GM19463 (cell line): ENCODE results near the gene ZNF865.

Experiments used
- ATAC-seq: cut with Tn5 transposase; IDR thresholded peaks from one replicate; pipeline ENCODE4 v1.9.1; 2021; ENCODE audit warnings: mild to moderate bottlenecking, moderate library complexity; ENCODE audit not compliant: unreplicated experiment

ZNF865 gene

GRCh38 chr19:55586976-55587668 lies 18.3 kb upstream of the ZNF865 start:
- ATAC-seq: peak; percentile 89

GRCh38 chr19:55588738-55589137 lies 16.7 kb upstream of the ZNF865 start:
- no peak for ATAC-seq

GRCh38 chr19:55590109-55590508 lies 15.3 kb upstream of the ZNF865 start:
- ATAC-seq: no peak

- no peak for ATAC-seq
These were observed 14.8 kb upstream of the ZNF865 start for GRCh38 chr19:55590617-55591016.

- no peak for ATAC-seq
These were observed 13.9 kb upstream of the ZNF865 start for GRCh38 chr19:55591555-55591954.

GRCh38 chr19:55592391-55593090 lies 12.9 kb upstream of the ZNF865 start:
- no peak for ATAC-seq

- no peak for ATAC-seq
These were observed 12.2 kb upstream of the ZNF865 start for GRCh38 chr19:55593096-55593772.

- no peak for ATAC-seq
These were observed 10.4 kb upstream of the ZNF865 start for GRCh38 chr19:55594996-55595545.

GRCh38 chr19:55596304-55596703 lies 9.1 kb upstream of the ZNF865 start:
- ATAC-seq: no peak

- no peak for ATAC-seq
These were observed 7.9 kb upstream of the ZNF865 start for GRCh38 chr19:55597501-55597921.

GRCh38 chr19:55598034-55598433 lies 7.4 kb upstream of the ZNF865 start:
- no peak for ATAC-seq

- ATAC-seq: peak; percentile 44
These were observed 6.6 kb upstream of the ZNF865 start for GRCh38 chr19:55598719-55599467.

- ATAC-seq: peak; percentile 54
These were observed 6.0 kb upstream of the ZNF865 start, which contains the start of gene FIZ1 for GRCh38 chr19:55599468-55599841. Gene FIZ1 (minus strand): TSS chr19:55599517. CDS start chr19:55597865, 1,652 bp downstream.

GRCh38 chr19:55599842-55600661 lies 5.4 kb upstream of the ZNF865 start, which contains the start of gene ZNF524:
Gene ZNF524 (plus strand): TSS chr19:55600288. CDS start chr19:55602113, 1,825 bp downstream.
- peak; percentile 43 for ATAC-seq

- ATAC-seq: no peak
These were observed 4.8 kb upstream of the ZNF865 start for GRCh38 chr19:55600662-55601028.

GRCh38 chr19:55601084-55601483 lies 4.4 kb upstream of the ZNF865 start:
- ATAC-seq: no peak

GRCh38 chr19:55602104-55603001 lies 3.1 kb upstream of the ZNF865 start:
- ATAC-seq: no peak

- ATAC-seq: no peak
These were observed 2.3 kb upstream of the ZNF865 start for GRCh38 chr19:55603115-55603514.
